Hematopoietic multipotent progenitor cell treated with erythropoietin and hydrocortisone succinate and interleukin-3 and kit ligand, for 8 days (in vitro differentiated cells): ENCODE data around the gene CDO1.

Experiments
- DNase-seq: peaks from one replicate; pipeline ENCODE4 v3.0.0-alpha.2; 2015

The CDO1 gene

DNA sequence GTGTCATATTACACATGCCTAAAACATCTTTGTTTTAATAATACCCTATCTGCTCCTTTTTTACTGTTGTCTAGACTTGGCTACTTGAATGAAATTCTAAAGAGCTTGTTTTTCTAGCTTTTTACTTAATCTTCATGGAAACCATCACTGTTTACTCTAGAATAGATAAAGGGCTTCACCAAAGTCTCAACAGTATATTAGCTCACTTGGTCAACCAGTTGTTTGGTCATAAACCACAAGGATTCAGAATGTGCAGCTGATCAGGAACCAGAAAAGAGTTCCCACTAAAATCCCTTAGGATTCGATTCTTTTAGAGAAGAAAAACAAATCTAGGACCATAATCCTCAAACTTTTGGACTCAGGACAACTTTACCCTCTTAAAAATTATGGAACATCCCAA is 38.0 kb downstream of the CDO1 start:
- DNase-seq = no peak

GRCh38 chr5:115776989-115777388 is 39.5 kb downstream of the CDO1 start:
- DNase-seq = no peak

DNA sequence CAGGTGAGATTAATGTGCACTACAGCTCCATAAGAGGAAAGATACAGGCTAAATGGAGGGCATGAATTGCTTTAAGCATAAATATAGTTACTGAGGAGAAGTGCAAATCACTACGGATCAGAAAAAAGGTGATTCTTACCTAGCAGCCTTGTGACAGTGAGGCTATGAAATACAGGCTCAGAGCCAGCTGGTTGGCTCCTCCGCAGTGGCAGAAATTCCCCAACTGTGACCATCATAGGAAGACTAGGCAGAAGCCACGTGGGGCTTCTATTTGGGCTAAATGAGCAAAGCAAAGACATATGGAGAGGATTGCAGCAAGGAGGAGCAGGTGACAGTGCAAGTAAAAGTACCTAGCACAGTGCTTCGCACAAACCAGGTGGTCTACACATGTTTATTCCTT is 40.5 kb downstream of the CDO1 start:
- DNase-seq = no peak

GRCh38 chr5:115774684-115775083 is 41.8 kb downstream of the CDO1 start:
- DNase-seq = no peak

GRCh38 chr5:115772731-115773475 is 43.6 kb downstream of the CDO1 start:
- DNase-seq = no peak

- DNase-seq = peak; percentile 20
These were observed 46.0 kb downstream of the CDO1 start for GRCh38 chr5:115770466-115770865.

- no peak for DNase-seq
These were observed 49.0 kb downstream of the CDO1 start for GRCh38 chr5:115767424-115767823.

GRCh38 chr5:115766608-115767007 is 49.9 kb downstream of the CDO1 start:
- DNase-seq = no peak

- DNase-seq = no peak
These were observed 58.1 kb downstream of the CDO1 start for GRCh38 chr5:115758356-115758755.

- DNase-seq = no peak
These were observed 60.8 kb downstream of the CDO1 start for GRCh38 chr5:115755675-115756074.
